Erythroblast (primary cell): Measurements from ENCODE around the gene ZNF385B.

Source experiments
- GATA1 ChIP-seq: IDR thresholded peaks from 2 replicates; pipeline ENCODE4 v1.6.1; 2011; ENCODE audit warnings: low read depth, mild to moderate bottlenecking, control low read depth, low read length, moderate library complexity
- POLR2A ChIP-seq: IDR thresholded peaks from 2 replicates; pipeline ENCODE4 v1.6.1; 2011; ENCODE audit warnings: mild to moderate bottlenecking, low read length

- TF ChIP-seq POLR2A, result no peak
- TF ChIP-seq GATA1, result no peak
Measured at GRCh38 chr2:179764710-179765109, 96.7 kb downstream of the ZNF385B start.
